GM13976 (cell line): ENCODE data around the gene SLC13A2.

Experiments used
- DNase-seq: peaks from one replicate; pipeline ENCODE4 v3.0.0; 2012; ENCODE audit warnings: low spot score
- CTCF ChIP-seq: IDR thresholded peaks from 2 replicates; pipeline ENCODE4 v1.5.1; 2012; ENCODE audit warnings: borderline replicate concordance, mild to moderate bottlenecking; ENCODE audit not compliant: insufficient read depth; ENCODE audit errors: extremely low read depth, missing control alignments, control extremely low read depth
- in situ Hi-C: fragments of 300-500 bp; cut with MboI; formaldehyde crosslinking; loops from one replicate; pipeline ENCODE4 v1.12.0; 2022; ENCODE audit warnings: low sequenced_read_pairs, mixed read lengths, inconsistent platforms; ENCODE audit not compliant: unreplicated experiment

SLC13A2 gene

GRCh38 chr17:28477928-28478327 is 4.5 kb downstream of the SLC13A2 start:
- no peak for DNase-seq
- TF ChIP-seq CTCF, result no peak
- in situ Hi-C loops, result no loop called here

GRCh38 chr17:28478712-28479615 is 5.5 kb downstream of the SLC13A2 start:
- no peak for DNase-seq
- in situ Hi-C loops, result no loop called here
- no peak for TF ChIP-seq CTCF

- no peak for TF ChIP-seq CTCF
- DNase-seq, result no peak
- in situ Hi-C loops, result no loop called here
Measured at GRCh38 chr17:28480278-28480677, 6.8 kb downstream of the SLC13A2 start.

- no peak for DNase-seq
- no peak for TF ChIP-seq CTCF
- in situ Hi-C loops, result no loop called here
Measured at GRCh38 chr17:28480799-28481571, 7.5 kb downstream of the SLC13A2 start.

GRCh38 chr17:28482551-28483199 is 9.2 kb downstream of the SLC13A2 start:
- in situ Hi-C loops, result no loop called here
- no peak for DNase-seq
- no peak for TF ChIP-seq CTCF

GRCh38 chr17:28484296-28484695 is 10.9 kb downstream of the SLC13A2 start:
- TF ChIP-seq CTCF, result no peak
- peak; percentile 81 for DNase-seq
- in situ Hi-C loops, result no loop called here
